ENCODE data around the gene ADAM22.
"Not testable (repeated sequence)": the region's sequence is repeated elsewhere in the genome, so short reads cannot be mapped to it uniquely, and the experiment has no call there.

Gene ADAM22

GRCh38 chr7:87934699-87935383 is 790 bp downstream of the ADAM22 start:
- DNase-seq (ENCODE audit: low spot score), result peak; percentile 52
- no peak for TF ChIP-seq CTCF (IDR thresholded peaks at IDR 0.05; ENCODE audit: extremely low read depth, missing control alignments)

- no peak for DNase-seq (ENCODE audit: low spot score)
- TF ChIP-seq CTCF (IDR thresholded peaks at IDR 0.05; ENCODE audit: extremely low read depth, missing control alignments), result no peak
Observed at GRCh38 chr7:87935384-87935706, 1.3 kb downstream of the ADAM22 start.

GRCh38 chr7:87941138-87941537 is 7.1 kb downstream of the ADAM22 start:
- no peak for TF ChIP-seq CTCF (IDR thresholded peaks at IDR 0.05; ENCODE audit: extremely low read depth, missing control alignments)

GRCh38 chr7:87944547-87944946 is 10.5 kb downstream of the ADAM22 start:
- TF ChIP-seq CTCF (IDR thresholded peaks at IDR 0.05; ENCODE audit: extremely low read depth, missing control alignments), result no peak
- peak; percentile 13 for DNase-seq (ENCODE audit: low spot score)

More at GRCh38 chr7:87941138-87941537, 7.1 kb downstream of the ADAM22 start:
- no peak for DNase-seq (ENCODE audit: low spot score)

- DNase-seq (ENCODE audit: low spot score), result not testable (repeated sequence)
Observed at GRCh38 chr7:87945926-87946325, 11.9 kb downstream of the ADAM22 start.

- DNase-seq (ENCODE audit: low spot score), result no peak
- no peak for TF ChIP-seq CTCF (IDR thresholded peaks at IDR 0.05; ENCODE audit: extremely low read depth, missing control alignments)
Observed at GRCh38 chr7:87948371-87948770, 14.3 kb downstream of the ADAM22 start.

GRCh38 chr7:87959336-87959735 is 25.3 kb downstream of the ADAM22 start:
- TF ChIP-seq CTCF (IDR thresholded peaks at IDR 0.05; ENCODE audit: extremely low read depth, missing control alignments), result no peak
- DNase-seq (ENCODE audit: low spot score), result no peak

GRCh38 chr7:87960239-87960638 is 26.2 kb downstream of the ADAM22 start:
- DNase-seq (ENCODE audit: low spot score), result no peak
- TF ChIP-seq CTCF (IDR thresholded peaks at IDR 0.05; ENCODE audit: extremely low read depth, missing control alignments), result no peak
